Upper lobe of right lung (tissue), 1 donor: ENCODE data around the gene CASQ2. TPM values are rescaled to one million over a fixed set of nuclear protein-coding genes. Genes with fewer than 3 reads are reported as not detected.

Source experiments
- ATAC-seq: fragments of 200-7000 bp; cut with Tn5 transposase; one replicate; pipeline ENCODE4 v1.9.1; 2020; ENCODE audit warnings: mild to moderate bottlenecking, moderate library complexity
- DNase-seq: peaks from one replicate; pipeline ENCODE4 v3.0.0-alpha.2; 2020
- H3K27ac ChIP-seq: fragments of 200-600 bp; one replicate; pipeline ENCODE4 v1.8.0; 2022
- H3K27me3 ChIP-seq: fragments of 200-600 bp; one replicate; pipeline ENCODE4 v1.8.0; 2022; ENCODE audit warnings: mild to moderate bottlenecking
- H3K36me3 ChIP-seq: fragments of 200-600 bp; one replicate; pipeline ENCODE4 v1.8.0; 2022
- H3K4me1 ChIP-seq: fragments of 200-600 bp; one replicate; pipeline ENCODE4 v1.8.0; 2022
- H3K4me3 ChIP-seq: fragments of 200-600 bp; one replicate; pipeline ENCODE4 v1.8.0; 2022; ENCODE audit warnings: mild to moderate bottlenecking
- H3K9me3 ChIP-seq: fragments of 200-600 bp; one replicate; pipeline ENCODE4 v1.8.0; 2022
- CTCF ChIP-seq: fragments of 200-600 bp; IDR thresholded peaks from one replicate; pipeline ENCODE4 v1.8.0; 2022; ENCODE audit warnings: antibody characterized with exemption
- intact Hi-C: fragments of 100-400 bp; cut with DNase I; formaldehyde crosslinking; loops from one replicate; pipeline ENCODE4 v1.11.0; 2022
- total RNA-seq: library from RNA; stranded (reverse); fragmentation: NEBNext Ultra II Directional; extraction: Animal tissue kit (Norgen Biotek cat#: 25700); gene quantifications from one replicate; pipeline ENCODE4 v1.2.1, GENCODE V29; 2021
- donor health status: DM: no; HTN: yes; CAD: no; lungs with severe emphysema.

Gene CASQ2
- total RNA-seq, 1 donor from 2014 or later, result 1.3 TPM

GRCh38 chr1:115669886-115670285, 98.6 kb downstream of the CASQ2 start:
- Histone ChIP-seq H3K27ac (no peak overlapping the region), H3K4me3 (no peak overlapping the region), H3K4me1 (no peaks in the 10 kb centered on the region), H3K36me3 (peaks cover 9% of the 10 kb centered on the region), H3K9me3 (no peaks in the 10 kb centered on the region), H3K27me3 (no peaks in the 10 kb centered on the region)
- intact Hi-C loops, result no loop called here
- DNase-seq, result no peak
- TF ChIP-seq CTCF, result no peak
- no peak for ATAC-seq

DNA sequence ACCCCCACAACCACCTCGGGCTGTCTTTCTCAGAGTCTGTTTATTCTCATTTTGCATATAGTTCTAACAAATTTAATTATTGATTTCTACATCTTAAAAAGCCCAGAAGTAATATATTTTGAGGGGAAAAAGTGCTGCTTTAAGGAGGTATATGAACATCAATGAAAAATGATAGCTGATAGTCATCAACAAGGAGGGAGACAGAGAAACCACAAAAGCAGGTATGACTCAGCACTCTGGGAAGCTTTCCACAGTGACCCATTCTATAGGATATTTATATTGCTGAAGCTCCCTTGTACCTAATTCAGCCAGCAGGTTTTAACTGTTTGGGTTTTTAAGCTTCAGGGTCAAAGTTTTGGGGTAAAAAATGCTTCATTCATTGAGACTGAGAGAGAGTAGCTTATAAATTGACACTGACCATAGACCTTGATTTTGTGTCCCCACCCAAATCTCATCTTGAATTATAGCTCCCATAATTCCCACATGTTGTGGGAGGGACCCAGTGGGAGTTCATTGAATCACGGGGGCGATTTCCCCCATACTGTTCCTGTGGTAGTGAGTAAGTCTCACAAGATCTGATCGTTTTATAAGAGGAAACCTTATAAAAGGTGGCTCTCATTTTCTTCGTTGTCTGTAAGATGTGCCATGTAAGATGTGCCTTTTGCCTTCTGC, 99.4 kb downstream of the CASQ2 start:
- Histone ChIP-seq H3K4me1 (no peaks in the 10 kb centered on the region), H3K27ac (no peak overlapping the region), H3K36me3 (peaks cover 14% of the 10 kb centered on the region), H3K27me3 (no peaks in the 10 kb centered on the region), H3K9me3 (no peaks in the 10 kb centered on the region), H3K4me3 (no peak overlapping the region)
- ATAC-seq, result no peak
- DNase-seq, result no peak
- TF ChIP-seq CTCF, result no peak
- intact Hi-C loops, result no loop called here

- ATAC-seq (no peak), DNase-seq (no peak)
- Histone ChIP-seq H3K36me3 (peaks cover 20% of the 10 kb centered on the region), H3K27ac (no peak overlapping the region), H3K27me3 (no peaks in the 10 kb centered on the region), H3K4me1 (no peaks in the 10 kb centered on the region), H3K4me3 (no peak overlapping the region), H3K9me3 (no peaks in the 10 kb centered on the region)
- intact Hi-C loops, result no loop called here
- no peak for TF ChIP-seq CTCF
Observed at GRCh38 chr1:115668579-115668978, 99.9 kb downstream of the CASQ2 start.

DNA sequence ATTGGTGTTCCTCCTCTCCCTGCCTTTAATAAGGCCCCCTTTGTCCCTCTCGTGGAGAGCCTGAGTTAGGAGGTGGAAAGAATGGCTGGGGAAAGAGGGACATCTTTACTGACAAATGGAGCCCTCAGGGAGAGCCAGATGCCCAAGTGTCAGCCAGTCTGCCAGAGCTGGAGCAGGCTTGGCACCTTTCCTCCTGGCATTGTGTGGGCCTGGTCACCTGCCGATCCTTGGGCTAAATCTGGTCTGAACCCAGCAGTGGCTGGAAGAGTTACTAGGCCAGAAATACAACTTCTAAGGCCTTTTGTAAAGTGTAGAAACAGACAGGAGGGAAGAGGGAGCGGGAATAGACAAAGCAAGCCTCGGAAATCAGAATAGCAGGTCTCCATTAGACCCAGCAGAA, 101.8 kb downstream of the CASQ2 start:
- intact Hi-C loops, result no loop called here
- no peaks in the 10 kb centered on the region for H3K9me3 ChIP-seq
- TF ChIP-seq CTCF, result no peak
- no peak for ATAC-seq
- DNase-seq, result no peak
- peaks cover 28% of the 10 kb centered on the region for H3K36me3 ChIP-seq
- H3K4me1 ChIP-seq, result no peaks in the 10 kb centered on the region
- no peak overlapping the region for H3K27ac ChIP-seq
- no peak overlapping the region for H3K4me3 ChIP-seq
- H3K27me3 ChIP-seq, result no peaks in the 10 kb centered on the region

GRCh38 chr1:115666206-115666605, 102.3 kb downstream of the CASQ2 start:
- H3K27ac ChIP-seq, result no peak overlapping the region
- no peaks in the 10 kb centered on the region for H3K4me1 ChIP-seq
- TF ChIP-seq CTCF, result no peak
- intact Hi-C loops, result no loop called here
- peaks cover 29% of the 10 kb centered on the region for H3K36me3 ChIP-seq
- no peaks in the 10 kb centered on the region for H3K9me3 ChIP-seq
- no peaks in the 10 kb centered on the region for H3K27me3 ChIP-seq
- ATAC-seq (no peak), DNase-seq (no peak)
- H3K4me3 ChIP-seq, result no peak overlapping the region
